ENCODE results near the gene RNF2. TPM values are rescaled to one million over a fixed set of nuclear protein-coding genes. Genes with fewer than 3 reads are reported as not detected.

The RNF2 gene
- total RNA-seq, 1 experiment from 2014 or later: 75.3 TPM

DNA sequence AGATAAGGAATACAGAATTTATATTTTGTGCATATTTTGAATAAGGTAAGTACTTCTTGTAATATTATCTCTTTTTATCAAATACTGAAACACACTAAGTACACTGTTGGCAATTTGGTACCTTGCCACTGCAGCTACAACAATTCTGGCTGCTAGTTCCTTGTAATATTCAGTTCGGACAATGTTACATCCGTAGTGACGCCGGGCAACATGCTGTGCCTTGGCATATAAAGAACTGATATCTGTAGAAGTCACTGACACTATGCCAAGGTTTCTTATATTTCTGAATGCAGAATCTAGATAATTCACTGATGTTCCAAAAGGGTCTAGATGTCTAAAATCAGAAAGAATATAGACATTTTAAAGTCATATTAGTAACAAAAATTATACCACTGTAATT is 93.9 kb downstream of the RNF2 start:
- no peak overlapping the region for H2AK5ac ChIP-seq (ENCODE audit: insufficient read length, low read length)
- H3K56ac ChIP-seq (ENCODE audit: insufficient read length, low read depth, low read length): no peak overlapping the region
- H3K9ac ChIP-seq (ENCODE audit: extremely low read depth, insufficient read length, low read length): no peak overlapping the region
- no peaks in the 10 kb centered on the region for H3K4me1 Mint-ChIP-seq
- no peak overlapping the region for H2BK12ac ChIP-seq (ENCODE audit: insufficient read length, low read depth, low read length)
- no peaks in the 10 kb centered on the region for H3K79me1 ChIP-seq (ENCODE audit: insufficient read depth, low read depth, low read length, poor library complexity, severe bottlenecking)
- H3K27me3 Mint-ChIP-seq (ENCODE audit: low read depth): no peaks in the 10 kb centered on the region
- H3K4ac ChIP-seq (ENCODE audit: low read depth, low read length): no peak overlapping the region
- no peak overlapping the region for H4K91ac ChIP-seq (ENCODE audit: insufficient read length, low read depth, low read length)
- H3K27ac ChIP-seq (ENCODE audit: insufficient read length, low read depth, low read length): no peak overlapping the region
- no CpG with 5 or more reads among the region's 4 CpGs for WGBS (ENCODE audit: extremely low coverage, insufficient read length, low lambda C conversion rate)
- H2BK20ac ChIP-seq (ENCODE audit: low read depth, low read length, poor library complexity, severe bottlenecking): no peak overlapping the region
- H3K23ac ChIP-seq (ENCODE audit: insufficient read length, low read depth, low read length): no peak overlapping the region
- H4K20me1 ChIP-seq (ENCODE audit: control insufficient read depth, insufficient read depth, insufficient read length): no peaks in the 10 kb centered on the region
- H3K4me1 ChIP-seq (ENCODE audit: insufficient read depth, low read length): no peaks in the 10 kb centered on the region
- H3K27ac Mint-ChIP-seq: no peak overlapping the region
- H2BK120ac ChIP-seq (ENCODE audit: low read depth, low read length, poor library complexity, severe bottlenecking): no peak overlapping the region
- no peaks in the 10 kb centered on the region for H3K9me3 Mint-ChIP-seq
- H4K8ac ChIP-seq (replicated peaks; ENCODE audit: insufficient read length, low read depth, low read length): no peak overlapping the region
- no peaks in the 10 kb centered on the region for H3K23me2 ChIP-seq (ENCODE audit: insufficient read length, low read depth, low read length, poor library complexity, severe bottlenecking)
- no peak overlapping the region for H2BK5ac ChIP-seq (ENCODE audit: insufficient read length, low read length)
- no peak overlapping the region for H2BK15ac ChIP-seq (ENCODE audit: low read depth, low read length)
- no peak overlapping the region for H3K4me2 ChIP-seq (ENCODE audit: insufficient read depth, insufficient read length, low read length)
- TF ChIP-seq, protein P1, sequence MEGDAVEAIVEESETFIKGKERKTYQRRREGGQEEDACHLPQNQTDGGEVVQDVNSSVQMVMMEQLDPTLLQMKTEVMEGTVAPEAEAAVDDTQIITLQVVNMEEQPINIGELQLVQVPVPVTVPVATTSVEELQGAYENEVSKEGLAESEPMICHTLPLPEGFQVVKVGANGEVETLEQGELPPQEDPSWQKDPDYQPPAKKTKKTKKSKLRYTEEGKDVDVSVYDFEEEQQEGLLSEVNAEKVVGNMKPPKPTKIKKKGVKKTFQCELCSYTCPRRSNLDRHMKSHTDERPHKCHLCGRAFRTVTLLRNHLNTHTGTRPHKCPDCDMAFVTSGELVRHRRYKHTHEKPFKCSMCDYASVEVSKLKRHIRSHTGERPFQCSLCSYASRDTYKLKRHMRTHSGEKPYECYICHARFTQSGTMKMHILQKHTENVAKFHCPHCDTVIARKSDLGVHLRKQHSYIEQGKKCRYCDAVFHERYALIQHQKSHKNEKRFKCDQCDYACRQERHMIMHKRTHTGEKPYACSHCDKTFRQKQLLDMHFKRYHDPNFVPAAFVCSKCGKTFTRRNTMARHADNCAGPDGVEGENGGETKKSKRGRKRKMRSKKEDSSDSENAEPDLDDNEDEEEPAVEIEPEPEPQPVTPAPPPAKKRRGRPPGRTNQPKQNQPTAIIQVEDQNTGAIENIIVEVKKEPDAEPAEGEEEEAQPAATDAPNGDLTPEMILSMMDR (conservative IDR thresholded peaks at IDR 0.05): no peak
- peaks cover 3 to 32% (median 21%) of the 10 kb centered on the region in 3 experiments; a peak in 5 of 7 replicates for H3K36me3 Mint-ChIP-seq (ENCODE audit: insufficient read depth in 1 of 3, low read depth in 3 of 3)
- H3K27me3 ChIP-seq (ENCODE audit: insufficient read depth, low read length): no peaks in the 10 kb centered on the region
- no peaks in the 10 kb centered on the region for H3K9me3 ChIP-seq (ENCODE audit: control insufficient read depth, low read depth, low read length)
- no peak overlapping the region for H3K4me3 Mint-ChIP-seq
- H3K79me2 ChIP-seq (ENCODE audit: insufficient read depth, low read length): no peaks in the 10 kb centered on the region
- no peak overlapping the region for H3T11ph ChIP-seq (ENCODE audit: low read length)
- no peak overlapping the region for H3K18ac ChIP-seq (ENCODE audit: insufficient read length, low read depth, low read length)
- DNase-seq: no peak
- H4K5ac ChIP-seq (ENCODE audit: insufficient read length, low read depth, low read length): no peak overlapping the region
- no peak overlapping the region for H3K14ac ChIP-seq (ENCODE audit: insufficient read depth, low read length)
- no peak overlapping the region for H2AFZ ChIP-seq (ENCODE audit: low read length)
